ENCODE results near the gene NUMA1. TPM values are rescaled to one million over a fixed set of nuclear protein-coding genes. Genes with fewer than 3 reads are reported as not detected.

NUMA1 gene
- total and polyA plus RNA-seq, 2 experiments from 2014 or later = 33.2 to 104 TPM

GRCh38 chr11:72069787-72070251 is 10.5 kb downstream of the NUMA1 start:
- peak; percentile 74 for ATAC-seq
- Histone ChIP-seq H3K4me2 (no peak overlapping the region), H3K27me3 (ENCODE audit: insufficient read depth) (no peaks in the 10 kb centered on the region), H3K79me2 (replicated peaks; ENCODE audit: insufficient read depth) (peaks cover 83% of the 10 kb centered on the region), H3K4me3 (no peak overlapping the region), H3K27ac (ENCODE audit: low read depth) (no peak overlapping the region), H3K36me3 (ENCODE audit: insufficient read depth) (no peaks in the 10 kb centered on the region; the same call in 1 of the 2 replicates), H2AFZ (no peak overlapping the region), H3K9me2 (ENCODE audit: insufficient read depth) (no peaks in the 10 kb centered on the region), H3K4me1 (ENCODE audit: insufficient read depth) (peaks cover 13% of the 10 kb centered on the region; the same call in 1 of the 2 replicates), H3F3A (replicated peaks; ENCODE audit: low read depth) (no peaks in the 10 kb centered on the region), H4K20me1 (replicated peaks; ENCODE audit: insufficient read depth) (peaks cover 33% of the 10 kb centered on the region)
- peaks cover 5% of the 10 kb centered on the region for H3K27me3 Mint-ChIP-seq (ENCODE audit: insufficient read depth, low read depth, poor library complexity)
- TF ChIP-seq ZNF331 (CRISPR knock-in tag; IDR thresholded peaks at IDR 0.05; ENCODE audit: low read depth) = no peak
- TF ChIP-seq ETS1 (IDR thresholded peaks at IDR 0.05) = no peak
- no peak for TF ChIP-seq ZNF114 (CRISPR knock-in tag; IDR thresholded peaks at IDR 0.05)
- no peak for TF ChIP-seq POLR2AphosphoS5 (IDR thresholded peaks at IDR 0.05; ENCODE audit: low read depth)
- no peak for TF ChIP-seq STAT1 (IDR thresholded peaks at IDR 0.05; ENCODE audit: unreplicated experiment)
- TF ChIP-seq EZH2phosphoT487 (IDR thresholded peaks at IDR 0.05; ENCODE audit: unreplicated experiment) = no peak
- no peak for TF ChIP-seq CREB1 (CRISPR knock-in tag; IDR thresholded peaks at IDR 0.05; ENCODE audit: low read depth)
- TF ChIP-seq EZH2 (IDR thresholded peaks at IDR 0.05; ENCODE audit: low read depth, unreplicated experiment) = no peak
- peak; percentile 15 for DNase-seq (ENCODE audit: low spot score)
- peaks cover 32% of the 10 kb centered on the region for H3K4me1 Mint-ChIP-seq
- H3K4me3 Mint-ChIP-seq = no peak overlapping the region
- peaks cover 12% of the 10 kb centered on the region for H3K36me3 Mint-ChIP-seq (ENCODE audit: low read depth)
- peak overlapping the region; percentile 74; the same call in 1 of the 2 replicates for H3K27ac Mint-ChIP-seq
- H3K9me3 Mint-ChIP-seq = no peaks in the 10 kb centered on the region

GRCh38 chr11:72069200-72069599 is 11.1 kb downstream of the NUMA1 start:
- no peak overlapping the region for H2AFZ ChIP-seq
- DNase-seq (ENCODE audit: low spot score) = no peak
- no peaks in the 10 kb centered on the region for H3K9me2 ChIP-seq (ENCODE audit: insufficient read depth)
- H3F3A ChIP-seq (replicated peaks; ENCODE audit: low read depth) = no peaks in the 10 kb centered on the region
- peaks cover 76% of the 10 kb centered on the region for H3K79me2 ChIP-seq (replicated peaks; ENCODE audit: insufficient read depth)
- no peak overlapping the region for H3K4me2 ChIP-seq
- Mint-ChIP-seq H3K36me3 (ENCODE audit: low read depth) (peaks cover 12% of the 10 kb centered on the region), H3K4me3 (no peak overlapping the region), H3K9me3 (no peaks in the 10 kb centered on the region), H3K27me3 (ENCODE audit: insufficient read depth, low read depth, poor library complexity) (peaks cover 5% of the 10 kb centered on the region), H3K27ac (no peak overlapping the region), H3K4me1 (peaks cover 32% of the 10 kb centered on the region)
- H3K27me3 ChIP-seq (ENCODE audit: insufficient read depth) = no peaks in the 10 kb centered on the region
- H3K4me3 ChIP-seq = no peak overlapping the region
- ATAC-seq = no peak
- H3K27ac ChIP-seq (ENCODE audit: low read depth) = no peak overlapping the region
- H3K36me3 ChIP-seq (ENCODE audit: insufficient read depth) = no peaks in the 10 kb centered on the region; the same call in 1 of the 2 replicates
- TF ChIP-seq NANOG (IDR thresholded peaks at IDR 0.05; ENCODE audit: borderline replicate concordance) (no peak), ZNF462 (CRISPR knock-in tag; IDR thresholded peaks at IDR 0.05) (no peak)
- H4K20me1 ChIP-seq (replicated peaks; ENCODE audit: insufficient read depth) = peaks cover 33% of the 10 kb centered on the region
- H3K4me1 ChIP-seq (ENCODE audit: insufficient read depth) = peaks cover 13% of the 10 kb centered on the region; the same call in 1 of the 2 replicates
